ENCODE measurements around the gene DHX40. TPM values are rescaled to one million over a fixed set of nuclear protein-coding genes. Genes with fewer than 3 reads are reported as not detected.

The DHX40 gene
- total and polyA plus RNA-seq, 2 of the 13 experiments (the other 11 are each of a cell fraction or from before 2014, with no cell fraction given): 22.2 to 37.0 TPM

- no peak for TF ChIP-seq AFF4 (CRISPR knock-in tag; IDR thresholded peaks at IDR 0.05)
- TF ChIP-seq ZUFSP (CRISPR knock-in tag; IDR thresholded peaks at IDR 0.05; ENCODE audit: borderline replicate concordance): no peak
- 0 out of 2 replicates have a peak, but pooled peaks have one; percentile 52 for TF ChIP-seq ZNF260 (CRISPR knock-in tag; IDR thresholded peaks at IDR 0.05; ENCODE audit: borderline replicate concordance, low read depth)
- TF ChIP-seq REST (IDR thresholded peaks at IDR 0.05; ENCODE audit: borderline replicate concordance in 1 of 2, low read depth in 1 of 2, low read length in 2 of 2): no peak
- TF ChIP-seq SMAD3 (CRISPR knock-in tag; IDR thresholded peaks at IDR 0.05): no peak; the same call in 1 of the 2 replicates
- TF ChIP-seq, protein P1, sequence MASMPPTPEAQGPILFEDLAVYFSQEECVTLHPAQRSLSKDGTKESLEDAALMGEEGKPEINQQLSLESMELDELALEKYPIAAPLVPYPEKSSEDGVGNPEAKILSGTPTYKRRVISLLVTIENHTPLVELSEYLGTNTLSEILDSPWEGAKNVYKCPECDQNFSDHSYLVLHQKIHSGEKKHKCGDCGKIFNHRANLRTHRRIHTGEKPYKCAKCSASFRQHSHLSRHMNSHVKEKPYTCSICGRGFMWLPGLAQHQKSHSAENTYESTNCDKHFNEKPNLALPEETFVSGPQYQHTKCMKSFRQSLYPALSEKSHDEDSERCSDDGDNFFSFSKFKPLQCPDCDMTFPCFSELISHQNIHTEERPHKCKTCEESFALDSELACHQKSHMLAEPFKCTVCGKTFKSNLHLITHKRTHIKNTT (CRISPR knock-in tag; IDR thresholded peaks at IDR 0.05): no peak
- no peak for TF ChIP-seq RERE (CRISPR knock-in tag; IDR thresholded peaks at IDR 0.05; ENCODE audit: low read depth)
- no peak for TF ChIP-seq CEBPG (CRISPR knock-in tag; IDR thresholded peaks at IDR 0.05)
- TF ChIP-seq ATF2 (CRISPR knock-in tag; IDR thresholded peaks at IDR 0.05): peak; percentile 87
These were observed at the start of gene DHX40 (continued) for GRCh38 chr17:59565171-59565958.

Measured in HepG2 (cell line).